Cerebellar nuclear complex (tissue), 1 donor: ENCODE data around the gene SH3BGRL3.
"Not testable (repeated sequence)": the region's sequence is repeated elsewhere in the genome, so short reads cannot be mapped to it uniquely, and the experiment has no call there.

ENCODE experiments used
- DNase-seq, 2 experiments: peaks; one replicate each; lab custom pipeline; 2025; lab: John Stamatoyannopoulos, UW

Gene SH3BGRL3

DNA sequence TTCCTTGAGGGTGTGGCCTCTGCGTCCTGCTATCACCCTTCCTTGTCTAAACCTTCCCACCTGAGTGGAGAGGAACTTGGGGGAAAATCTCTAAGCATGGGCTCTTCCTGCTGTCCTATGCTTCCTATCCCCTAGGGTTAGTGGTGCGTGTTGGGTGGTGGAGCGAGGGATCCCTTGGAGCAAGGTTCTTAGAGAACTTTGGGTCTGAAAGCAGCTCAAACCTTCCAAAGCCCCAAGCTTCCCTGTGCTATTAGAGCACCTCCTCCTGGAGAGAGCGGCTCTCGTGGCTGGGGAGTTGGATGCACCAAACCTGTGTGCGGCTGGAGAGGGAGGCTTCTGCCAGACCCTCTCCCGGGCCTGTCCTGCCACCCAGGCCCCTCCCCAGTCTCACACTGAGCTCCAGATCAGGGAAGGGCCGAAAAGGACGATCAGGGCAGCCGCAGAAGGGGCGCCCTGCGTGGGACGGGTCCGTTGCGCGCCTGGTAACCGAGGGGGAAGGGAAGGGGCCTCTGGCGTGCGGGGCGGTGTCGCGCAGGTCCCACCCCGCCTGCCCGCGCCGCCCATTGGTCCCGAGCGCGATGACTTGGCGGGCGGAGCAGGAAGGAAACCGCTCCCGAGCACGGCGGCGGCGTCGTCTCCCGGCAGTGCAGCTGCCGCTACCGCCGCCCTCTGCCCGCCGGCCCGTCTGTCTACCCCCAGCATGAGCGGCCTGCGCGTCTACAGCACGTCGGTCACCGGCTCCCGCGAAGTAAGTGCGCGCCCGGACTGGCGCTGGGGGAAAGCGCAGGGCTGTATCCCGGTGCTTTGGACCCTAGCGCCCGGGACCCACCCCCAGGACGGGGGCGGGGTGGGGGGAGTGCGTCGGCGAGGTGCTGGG lies at the start of gene SH3BGRL3:
Gene SH3BGRL3, plus strand, starts transcription at position 631 of the 877 bp plus-strand sequence. Its CDS starts 70 bp downstream, at position 701.
- peak in 1 of 2 experiments; percentile 47 for DNase-seq

DNA sequence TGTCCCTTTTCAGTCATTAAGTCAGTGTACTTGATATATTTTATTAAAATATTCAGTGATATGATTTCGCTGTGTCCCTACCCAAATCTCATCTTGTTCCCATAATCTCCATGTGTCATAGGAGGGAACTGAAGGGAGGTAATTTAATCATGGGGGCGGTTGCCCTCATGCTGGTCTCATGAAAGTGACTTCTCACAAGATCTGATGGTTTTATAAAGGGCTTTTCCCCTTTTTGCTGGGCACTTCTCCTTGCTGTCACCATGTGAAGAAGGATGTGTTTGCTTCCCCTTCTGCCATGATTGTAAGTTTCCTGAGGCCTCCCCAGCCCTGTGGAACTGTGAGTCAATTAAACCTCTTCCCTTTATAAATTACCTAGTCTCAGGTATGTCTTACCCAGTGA lies 49.2 kb upstream of the SH3BGRL3 start:
- not testable (repeated sequence) for DNase-seq

- DNase-seq: peak; percentile 68 to 96
These were observed 45.8 kb upstream of the SH3BGRL3 start, which contains the start of gene CEP85 for GRCh38 chr1:26233903-26234643. Gene CEP85, plus strand, starts transcription at chr1:26234200. Its CDS starts 5,584 bp downstream, at chr1:26239784.

DNA sequence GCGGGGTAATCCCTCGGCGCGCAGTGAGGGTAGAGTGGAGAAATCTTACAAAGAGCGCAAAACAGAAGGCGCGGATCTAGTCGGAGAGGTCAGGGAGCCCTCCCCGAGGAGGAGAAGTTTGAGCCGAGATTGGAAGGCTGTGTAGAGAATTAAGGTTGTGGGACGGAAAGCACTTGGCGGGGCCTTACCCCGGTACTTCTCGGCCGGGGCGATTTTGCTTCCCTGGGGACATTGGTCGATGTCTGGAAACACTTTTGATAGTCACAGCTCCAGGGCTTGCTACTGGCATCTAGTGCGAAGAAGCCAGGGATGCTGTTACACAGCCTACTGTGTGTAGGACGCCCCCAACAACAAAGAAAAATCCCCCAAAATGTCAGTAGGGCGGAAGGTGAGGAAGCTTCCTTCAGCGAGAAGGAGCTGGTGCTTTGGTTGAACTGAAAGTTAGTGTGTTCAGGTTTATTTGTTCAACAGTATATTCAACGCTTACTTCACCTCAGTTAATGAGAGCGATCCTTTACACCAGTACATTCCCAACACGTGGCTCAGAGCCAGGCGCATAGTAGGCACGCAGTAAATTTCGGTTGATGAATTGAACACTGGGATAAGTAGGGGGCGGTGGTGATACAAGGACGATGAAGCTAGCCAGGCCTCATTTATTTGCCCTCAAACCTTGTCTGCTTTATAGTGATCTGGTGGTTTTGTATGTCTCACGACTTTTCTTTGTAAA lies 45.1 kb upstream of the SH3BGRL3 start:
- no peak for DNase-seq

GRCh38 chr1:26237230-26237966 lies 42.5 kb upstream of the SH3BGRL3 start:
- no peak for DNase-seq

DNA sequence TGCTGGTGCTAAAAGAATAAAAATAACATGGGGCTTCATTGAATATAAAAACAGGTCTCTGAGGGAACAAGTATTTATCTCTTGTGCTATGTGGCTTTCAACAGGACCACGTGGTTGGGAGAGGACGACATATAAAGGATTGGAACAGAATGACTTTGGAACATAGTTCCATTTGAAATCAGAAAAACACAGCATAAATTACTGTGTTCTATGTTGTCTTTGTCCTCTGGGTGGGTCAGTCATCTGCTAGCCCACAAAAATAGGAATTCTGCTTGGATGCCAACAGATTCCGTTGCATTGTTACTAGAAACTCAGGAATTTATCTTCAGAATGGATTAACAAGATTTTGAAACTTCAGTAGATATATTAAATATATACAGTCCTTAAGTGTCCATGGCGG lies 40.0 kb upstream of the SH3BGRL3 start:
- no peak for DNase-seq

DNA sequence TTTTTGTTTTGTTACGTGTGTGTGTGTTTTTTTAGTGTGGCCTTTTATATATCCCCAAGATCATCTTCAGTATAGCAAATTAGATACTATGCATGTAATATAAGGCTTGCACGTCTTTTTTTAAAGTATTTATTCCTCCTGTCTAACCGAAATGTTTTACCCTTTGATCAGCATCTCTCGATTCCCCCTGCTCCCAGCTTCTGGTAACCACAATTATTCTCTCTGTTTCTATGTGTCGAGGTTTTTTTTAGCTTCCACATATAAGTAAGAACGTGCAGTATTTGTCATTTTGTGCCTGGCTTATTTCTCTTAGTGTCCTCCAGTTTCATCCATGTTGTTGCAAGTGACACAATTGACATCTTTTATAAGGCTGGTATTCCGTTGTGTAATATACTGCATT lies 27.2 kb upstream of the SH3BGRL3 start:
- DNase-seq: no peak

DNA sequence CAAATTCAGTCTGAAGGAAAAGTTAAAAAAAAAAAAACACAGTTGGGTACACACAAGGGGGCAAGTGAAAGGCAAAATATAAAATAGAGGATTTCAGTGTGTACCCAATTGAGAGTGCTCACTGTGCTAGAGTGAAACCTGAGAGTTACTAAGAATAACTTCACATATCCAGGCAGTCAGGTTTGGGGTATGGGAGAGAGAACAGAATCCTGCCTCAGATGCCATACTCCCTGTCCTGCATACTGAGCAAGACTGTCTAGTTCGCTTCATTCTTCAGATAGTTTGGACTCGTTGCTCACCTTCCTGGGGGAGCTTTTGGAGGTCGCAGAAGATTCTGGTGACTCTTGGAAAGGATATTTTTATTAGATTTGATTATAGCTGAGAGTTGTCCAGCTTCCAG lies 25.5 kb upstream of the SH3BGRL3 start:
- no peak for DNase-seq

DNA sequence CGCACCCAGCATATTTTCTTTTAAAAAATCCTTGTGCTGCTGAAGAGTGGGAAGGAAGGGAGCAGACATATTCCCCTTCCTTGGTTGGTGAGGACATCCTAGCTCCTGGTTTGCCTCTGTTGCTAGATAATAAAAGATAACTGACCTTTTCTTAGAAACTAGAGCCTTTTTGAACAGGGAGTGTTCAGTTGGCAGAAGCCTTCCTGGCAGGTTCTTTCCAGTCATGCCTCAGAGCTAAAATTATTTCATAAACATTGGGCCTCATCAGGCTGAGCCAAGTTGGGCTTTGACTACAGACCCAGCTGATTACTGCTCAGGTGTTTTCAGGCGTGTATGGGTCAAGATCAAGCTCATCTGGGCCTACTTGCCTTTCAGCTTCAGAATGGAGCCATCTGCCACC lies 22.7 kb upstream of the SH3BGRL3 start:
- no peak for DNase-seq

DNA sequence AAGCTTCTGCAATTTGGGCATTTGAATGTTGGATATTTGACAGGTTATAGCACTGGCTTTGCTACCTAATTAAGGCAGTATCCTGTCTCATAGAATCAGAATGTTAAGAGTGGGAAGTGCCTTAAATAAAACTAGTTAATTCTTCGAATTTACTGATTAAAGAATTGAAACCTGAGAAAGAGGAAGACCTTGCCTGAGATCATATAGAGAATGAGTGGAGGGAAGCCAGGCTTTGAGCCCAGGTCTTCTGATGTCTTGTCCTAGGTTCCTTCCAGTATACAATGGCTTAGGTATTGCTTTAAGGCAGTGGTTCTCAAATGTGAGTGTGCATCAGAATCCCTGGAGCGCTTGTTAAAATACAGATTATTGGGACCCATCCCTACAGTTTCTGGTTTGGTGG lies 20.9 kb upstream of the SH3BGRL3 start:
- no peak for DNase-seq

DNA sequence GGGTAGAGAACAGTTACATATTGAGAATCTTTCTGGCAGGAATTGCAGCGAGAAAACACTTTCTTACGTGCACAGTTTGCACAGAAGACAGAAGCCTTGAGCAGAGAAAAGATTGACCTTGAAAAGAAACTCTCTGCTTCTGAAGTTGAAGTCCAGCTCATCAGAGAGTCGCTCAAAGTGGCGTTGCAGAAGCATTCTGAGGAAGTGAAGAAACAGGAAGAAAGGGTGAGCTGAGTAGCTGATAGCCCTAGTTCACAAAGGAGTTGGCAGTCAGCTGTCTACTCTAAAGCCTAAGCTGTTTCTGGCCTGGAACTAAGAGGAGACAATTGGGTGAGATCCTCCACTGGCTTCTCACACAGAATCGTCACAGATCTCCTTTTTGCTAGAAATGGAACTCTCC lies 20.3 kb upstream of the SH3BGRL3 start:
- DNase-seq: no peak

GRCh38 chr1:26263212-26263611 lies 16.7 kb upstream of the SH3BGRL3 start:
- no peak for DNase-seq

GRCh38 chr1:26265405-26265804 lies 14.5 kb upstream of the SH3BGRL3 start:
- no peak for DNase-seq

- DNase-seq: no peak
These were observed 11.3 kb upstream of the SH3BGRL3 start for GRCh38 chr1:26268290-26269197.

GRCh38 chr1:26269198-26269550 lies 10.7 kb upstream of the SH3BGRL3 start:
- no peak for DNase-seq

DNA sequence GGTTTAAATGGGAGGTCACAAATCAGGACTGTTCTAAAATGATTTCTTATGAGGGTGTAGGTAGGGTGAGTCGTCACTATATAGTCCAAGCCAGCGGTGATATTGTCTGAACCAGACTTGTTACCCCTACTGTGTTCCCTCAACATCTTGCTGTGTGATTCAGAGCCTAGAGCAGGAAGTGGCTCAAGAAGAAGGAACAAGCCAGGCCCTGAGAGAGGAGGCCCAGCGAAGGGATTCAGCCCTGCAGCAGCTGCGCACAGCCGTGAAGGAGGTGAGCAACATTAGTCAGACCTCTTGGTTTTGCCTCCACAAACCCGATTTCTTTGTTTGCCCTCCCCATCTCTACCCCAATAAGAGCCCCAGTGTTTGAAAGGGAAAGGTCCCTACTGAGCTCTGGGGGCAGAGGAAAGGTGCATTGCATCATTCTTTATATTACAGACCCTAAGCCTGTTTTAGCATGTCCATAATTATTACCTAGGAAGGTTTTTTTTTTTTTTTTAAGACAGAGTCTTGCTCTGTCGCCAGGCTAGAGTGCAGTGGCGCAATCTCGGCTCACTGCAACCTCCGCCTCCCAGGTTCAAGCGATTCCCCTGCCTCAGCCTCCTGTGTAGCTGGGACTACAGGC lies 5.0 kb upstream of the SH3BGRL3 start:
- DNase-seq: no peak

GRCh38 chr1:26275580-26276431 lies 4.1 kb upstream of the SH3BGRL3 start:
- DNase-seq: no peak

- DNase-seq: no peak
These were observed 3.5 kb upstream of the SH3BGRL3 start for GRCh38 chr1:26276432-26276838.

DNA sequence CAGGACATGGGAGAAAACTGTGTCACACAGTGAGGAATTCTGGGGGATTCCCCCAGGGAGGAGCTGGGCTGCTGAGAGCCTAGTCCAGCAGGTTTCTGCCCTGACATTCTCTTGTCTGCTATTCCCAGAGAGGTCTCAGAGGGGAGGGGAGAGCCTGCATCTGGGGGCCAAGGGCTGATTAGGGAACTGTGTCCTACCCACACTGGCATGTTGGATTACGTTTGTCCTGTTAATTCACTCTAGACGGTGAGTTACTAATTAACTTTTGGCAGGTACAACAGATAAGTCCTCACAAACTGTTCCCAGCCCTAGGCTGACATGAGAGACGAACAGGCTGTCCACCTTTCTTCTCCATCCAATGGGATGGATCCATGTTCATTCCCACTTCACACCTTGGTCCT lies 2.6 kb upstream of the SH3BGRL3 start:
- no peak for DNase-seq
